Effector memory CD8-positive, alpha-beta T cell (primary cell): Measurements from ENCODE around the gene SEC14L1.

Source experiments
- ATAC-seq: fragments of 150-1000 bp; cut with Tn5 transposase; replicated peaks from 2 replicates; pipeline ENCODE4 v1.10.0; 2021; ENCODE audit warnings: mild to moderate bottlenecking, moderate library complexity
- DNase-seq, 3 experiments: peaks; one replicate each; pipeline ENCODE4 v3.0.0; 2021
- H3K27ac Mint-ChIP-seq, 2 donors: one replicate each; pipeline ENCODE4 v1.8.0; 2022; ENCODE audit warnings: mild to moderate bottlenecking in 2 of 2, mixed read lengths in 2 of 2, moderate library complexity in 2 of 2
- H3K27me3 Mint-ChIP-seq, 2 donors: one replicate each; pipeline ENCODE4 v1.8.0; 2022; ENCODE audit warnings: mixed read lengths in 2 of 2
- H3K36me3 Mint-ChIP-seq: one replicate; pipeline ENCODE4 v1.8.0; 2022; ENCODE audit warnings: mild to moderate bottlenecking, moderate library complexity, mixed read lengths; ENCODE audit not compliant: insufficient read depth
- H3K4me1 Mint-ChIP-seq, 2 donors: one replicate each; pipeline ENCODE4 v1.8.0; 2022; ENCODE audit warnings: low read depth in 2 of 2, mixed read lengths in 2 of 2
- H3K4me3 Mint-ChIP-seq, 2 donors: one replicate each; pipeline ENCODE4 v1.8.0; 2022; ENCODE audit warnings: mild to moderate bottlenecking in 2 of 2, mixed read lengths in 2 of 2, moderate library complexity in 2 of 2
- H3K9me3 Mint-ChIP-seq, 2 donors: one replicate each; pipeline ENCODE4 v1.8.0; 2022; ENCODE audit warnings: mixed read lengths in 2 of 2

SEC14L1 gene

GRCh38 chr17:77185137-77185536 is 44.4 kb downstream of the SEC14L1 start:
- no peak overlapping the region for H3K4me3 Mint-ChIP-seq
- H3K27ac Mint-ChIP-seq, result no peak overlapping the region
- DNase-seq, result no peak
- H3K27me3 Mint-ChIP-seq, result no peaks in the 10 kb centered on the region
- H3K9me3 Mint-ChIP-seq, result no peaks in the 10 kb centered on the region
- H3K4me1 Mint-ChIP-seq, result peaks cover 21 to 38% of the 10 kb centered on the region in 2 donors
- H3K36me3 Mint-ChIP-seq, result peaks cover 3% of the 10 kb centered on the region
- ATAC-seq, result no peak

- H3K4me3 Mint-ChIP-seq, result no peak overlapping the region
- H3K27me3 Mint-ChIP-seq, result no peaks in the 10 kb centered on the region
- ATAC-seq, result peak; percentile 69
- no peak overlapping the region for H3K27ac Mint-ChIP-seq
- H3K9me3 Mint-ChIP-seq, result no peaks in the 10 kb centered on the region
- peaks cover 7% of the 10 kb centered on the region for H3K36me3 Mint-ChIP-seq
- DNase-seq, result peak in 1 of 3 experiments; percentile 4
- peaks cover 22 to 35% of the 10 kb centered on the region in 2 donors for H3K4me1 Mint-ChIP-seq
These were observed 45.4 kb downstream of the SEC14L1 start for GRCh38 chr17:77186141-77186604.

GRCh38 chr17:77188084-77189066 is 47.6 kb downstream of the SEC14L1 start:
- Mint-ChIP-seq H3K4me3 (peak overlapping the region in 1 of 2 donors; percentile 61), H3K27ac (peak overlapping the region; percentile 35 to 47), H3K27me3 (no peaks in the 10 kb centered on the region), H3K9me3 (no peaks in the 10 kb centered on the region), H3K36me3 (peaks cover 28% of the 10 kb centered on the region), H3K4me1 (peaks cover 14 to 19% of the 10 kb centered on the region in 2 donors)
- peak; percentile 48 for ATAC-seq
- no peak for DNase-seq

- no peak for DNase-seq
- peak overlapping the region in 1 of 2 donors; percentile 61 for H3K4me3 Mint-ChIP-seq
- H3K9me3 Mint-ChIP-seq, result no peaks in the 10 kb centered on the region
These were observed 48.4 kb downstream of the SEC14L1 start for GRCh38 chr17:77189148-77189547.

DNA sequence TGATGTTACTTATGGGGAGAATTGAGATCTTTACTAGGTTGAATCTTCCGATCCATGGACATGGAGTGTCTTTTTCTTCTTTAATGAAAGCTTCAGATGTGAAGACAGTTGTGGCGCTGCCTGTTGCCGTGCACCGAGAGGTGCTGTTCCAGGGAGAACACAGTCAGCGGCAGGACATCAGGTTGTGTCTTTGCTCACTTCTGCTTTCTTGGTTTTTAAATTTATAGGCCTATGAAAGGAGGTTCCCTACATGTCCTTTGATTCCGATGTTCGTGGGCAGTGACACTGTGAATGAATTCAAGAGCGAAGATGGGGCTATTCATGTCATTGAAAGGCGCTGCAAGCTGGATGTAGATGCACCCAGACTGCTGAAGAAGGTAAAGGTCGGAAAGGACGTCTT is 49.8 kb downstream of the SEC14L1 start:
- Mint-ChIP-seq H3K4me1 (peaks cover 14 to 19% of the 10 kb centered on the region in 2 donors), H3K27ac (peak overlapping the region; percentile 39 to 91), H3K27me3 (no peaks in the 10 kb centered on the region), H3K4me3 (no peak overlapping the region), H3K9me3 (no peaks in the 10 kb centered on the region), H3K36me3 (peaks cover 50% of the 10 kb centered on the region)
- ATAC-seq (no peak), DNase-seq (no peak)

More at GRCh38 chr17:77189148-77189547, 48.4 kb downstream of the SEC14L1 start:
- peak; percentile 54 for ATAC-seq
- peaks cover 14 to 19% of the 10 kb centered on the region in 2 donors for H3K4me1 Mint-ChIP-seq
- H3K27me3 Mint-ChIP-seq, result no peaks in the 10 kb centered on the region
- H3K27ac Mint-ChIP-seq, result peak overlapping the region in 1 of 2 donors; percentile 35
- peaks cover 36% of the 10 kb centered on the region for H3K36me3 Mint-ChIP-seq

DNA sequence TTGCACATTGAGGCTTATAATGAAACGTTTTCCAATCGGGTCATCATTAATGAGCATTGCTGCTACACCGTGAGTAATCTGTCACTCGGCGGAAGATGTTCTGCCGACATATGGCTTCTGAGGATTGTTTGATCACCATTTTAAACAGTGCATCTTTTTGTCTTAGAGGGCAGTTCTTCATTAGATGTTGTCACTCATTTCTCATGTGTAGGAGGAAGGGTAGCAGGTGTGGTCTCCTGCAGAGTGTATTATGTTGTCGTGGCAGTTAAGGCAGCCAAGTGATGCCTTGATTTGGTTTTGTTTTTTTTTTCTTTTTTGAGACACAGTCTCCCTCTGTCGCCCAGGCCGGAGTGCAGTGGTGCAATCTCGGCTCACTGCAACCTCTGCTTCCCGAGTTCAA is 50.5 kb downstream of the SEC14L1 start:
- H3K9me3 Mint-ChIP-seq, result no peaks in the 10 kb centered on the region

DNA sequence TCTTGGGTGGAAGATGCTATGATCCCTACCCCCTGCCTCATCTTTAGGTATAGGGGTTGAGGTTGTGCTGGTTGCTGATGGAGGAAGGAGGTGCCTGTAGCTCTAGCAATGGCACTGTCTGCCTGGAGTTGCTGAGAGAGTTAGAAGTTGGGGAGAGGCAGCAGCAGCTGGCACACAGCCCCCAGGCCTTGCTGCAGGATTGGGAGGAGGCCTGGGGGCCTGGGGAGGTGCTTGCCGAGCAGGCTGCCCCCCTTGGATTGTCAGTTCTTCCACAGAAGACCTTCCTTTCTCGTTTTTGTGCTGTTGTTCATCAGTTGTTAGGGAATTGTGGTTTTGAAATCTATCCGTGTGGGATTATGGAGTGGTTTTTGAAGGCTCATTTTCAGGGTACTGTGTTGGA is 52.9 kb downstream of the SEC14L1 start:
- H3K27ac Mint-ChIP-seq, result peak overlapping the region in 1 of 2 donors; percentile 21
- no peak overlapping the region for H3K4me3 Mint-ChIP-seq
- no peak for DNase-seq
- peaks cover 7 to 12% of the 10 kb centered on the region in 2 donors for H3K4me1 Mint-ChIP-seq
- H3K9me3 Mint-ChIP-seq, result no peaks in the 10 kb centered on the region
- no peak for ATAC-seq
- H3K36me3 Mint-ChIP-seq, result peaks cover 77% of the 10 kb centered on the region
- H3K27me3 Mint-ChIP-seq, result no peaks in the 10 kb centered on the region

More for the DNA sequence above, 50.5 kb downstream of the SEC14L1 start:
- Mint-ChIP-seq H3K27me3 (no peaks in the 10 kb centered on the region), H3K4me3 (no peak overlapping the region), H3K36me3 (peaks cover 57% of the 10 kb centered on the region), H3K27ac (peak overlapping the region; percentile 39 to 91), H3K4me1 (peaks cover 14 to 19% of the 10 kb centered on the region in 2 donors)
- no peak for ATAC-seq
- no peak for DNase-seq

DNA sequence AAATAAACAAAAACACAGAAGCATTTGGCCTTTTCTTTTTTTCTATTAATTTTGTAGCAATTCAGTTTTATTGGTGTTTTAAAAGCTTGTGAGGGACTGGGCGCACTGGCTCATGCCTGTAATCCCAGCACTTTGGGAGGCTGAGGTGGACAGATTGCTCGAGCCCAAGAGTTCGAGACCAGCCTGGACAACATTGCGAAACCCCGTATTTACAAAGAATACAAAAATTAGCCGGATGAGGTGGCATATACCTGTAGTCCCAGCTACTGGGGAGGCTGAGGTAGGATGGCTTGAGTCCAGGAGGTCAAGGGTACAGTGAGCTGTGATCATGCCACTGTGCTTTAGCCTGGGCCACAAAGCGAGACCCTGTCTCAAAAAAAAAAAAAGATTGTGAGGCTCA is 53.4 kb downstream of the SEC14L1 start:
- H3K4me3 Mint-ChIP-seq, result no peak overlapping the region
- peaks cover 81% of the 10 kb centered on the region for H3K36me3 Mint-ChIP-seq
- DNase-seq, result no peak
- no peak overlapping the region for H3K27ac Mint-ChIP-seq
- peaks cover 6 to 7% of the 10 kb centered on the region in 2 donors for H3K4me1 Mint-ChIP-seq
- H3K9me3 Mint-ChIP-seq, result no peaks in the 10 kb centered on the region
- no peak for ATAC-seq
- no peaks in the 10 kb centered on the region for H3K27me3 Mint-ChIP-seq

GRCh38 chr17:77196251-77196650 is 55.5 kb downstream of the SEC14L1 start:
- Mint-ChIP-seq H3K36me3 (peaks cover 91% of the 10 kb centered on the region), H3K9me3 (no peaks in the 10 kb centered on the region)
- ATAC-seq, result no peak

DNA sequence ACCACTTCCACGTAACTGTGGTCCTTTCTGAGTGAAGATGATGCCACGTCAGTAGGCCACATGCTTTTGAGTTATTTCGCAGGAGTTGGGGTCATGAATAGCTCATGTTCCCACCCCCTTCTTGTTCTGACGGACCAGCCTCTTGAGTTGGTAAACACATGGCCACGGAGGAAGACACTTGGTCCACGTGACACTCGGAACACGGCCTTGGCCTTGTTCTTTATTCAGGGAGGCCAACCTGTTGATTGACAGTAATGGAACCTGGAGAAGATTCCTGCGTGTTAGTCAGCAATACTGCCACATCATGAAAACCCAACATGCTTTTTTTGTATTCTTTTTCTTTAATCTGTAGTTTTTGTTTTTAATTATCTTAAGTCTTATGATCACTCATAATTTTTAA is 56.3 kb downstream of the SEC14L1 start:
- Mint-ChIP-seq H3K4me1 (peaks cover 0 to 3% of the 10 kb centered on the region in 2 donors), H3K9me3 (no peaks in the 10 kb centered on the region), H3K27ac (peak overlapping the region in 1 of 2 donors; percentile 20), H3K27me3 (no peaks in the 10 kb centered on the region), H3K36me3 (peaks cover 92% of the 10 kb centered on the region), H3K4me3 (no peak overlapping the region)
- ATAC-seq (no peak), DNase-seq (no peak)

More at GRCh38 chr17:77196251-77196650, 55.5 kb downstream of the SEC14L1 start:
- H3K4me3 Mint-ChIP-seq, result no peak overlapping the region
- DNase-seq, result no peak
- no peaks in the 10 kb centered on the region for H3K27me3 Mint-ChIP-seq
- no peak overlapping the region for H3K27ac Mint-ChIP-seq
- H3K4me1 Mint-ChIP-seq, result peaks cover 1 to 3% of the 10 kb centered on the region in 2 donors

DNA sequence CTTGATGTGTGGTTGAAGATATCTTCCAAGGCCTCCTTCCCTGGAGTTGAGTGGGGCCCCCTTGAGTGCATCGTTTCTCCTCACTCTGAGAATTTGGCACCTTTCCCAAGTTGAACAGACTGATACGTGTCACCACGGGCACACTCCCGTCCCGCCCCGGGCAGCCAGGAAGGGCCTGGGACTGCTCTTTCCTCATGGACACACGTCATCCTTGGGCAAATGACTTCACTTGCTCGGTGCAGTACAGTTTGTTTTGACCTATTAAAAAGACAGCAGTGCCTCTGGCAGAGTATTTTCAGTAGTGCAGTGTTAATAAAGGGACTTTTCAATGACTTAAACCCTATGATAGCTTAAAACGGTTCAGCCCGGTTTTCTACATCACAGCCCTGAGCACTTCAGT is 59.9 kb downstream of the SEC14L1 start:
- H3K4me3 Mint-ChIP-seq, result no peak overlapping the region
- DNase-seq (no peak), ATAC-seq (no peak)
- H3K9me3 Mint-ChIP-seq, result no peaks in the 10 kb centered on the region
- no peaks in the 10 kb centered on the region for H3K27me3 Mint-ChIP-seq
- H3K4me1 Mint-ChIP-seq, result no peaks in the 10 kb centered on the region
- H3K36me3 Mint-ChIP-seq, result peaks cover 81% of the 10 kb centered on the region
- H3K27ac Mint-ChIP-seq, result no peak overlapping the region

DNA sequence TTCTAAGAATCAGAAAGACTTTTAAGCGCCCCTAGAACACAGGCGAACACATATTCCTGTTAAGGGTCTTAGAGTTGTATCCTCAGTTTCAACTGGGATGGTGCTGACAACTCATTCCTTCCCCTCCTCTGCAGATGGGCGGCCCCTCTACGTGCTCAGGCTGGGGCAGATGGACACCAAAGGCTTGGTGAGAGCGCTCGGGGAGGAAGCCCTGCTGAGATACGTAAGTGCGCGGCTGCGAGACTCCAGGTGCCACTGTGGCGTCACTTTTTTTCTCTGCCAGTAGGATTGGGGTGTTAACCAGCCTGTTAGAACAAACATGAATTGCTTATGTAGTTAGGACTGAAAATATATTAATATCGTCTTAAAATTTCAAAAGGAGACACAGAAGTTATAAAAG is 62.7 kb downstream of the SEC14L1 start:
- Mint-ChIP-seq H3K4me1 (no peaks in the 10 kb centered on the region), H3K27ac (no peak overlapping the region), H3K9me3 (no peaks in the 10 kb centered on the region), H3K27me3 (no peaks in the 10 kb centered on the region), H3K36me3 (peaks cover 74% of the 10 kb centered on the region), H3K4me3 (no peak overlapping the region)
- no peak for DNase-seq
- ATAC-seq, result no peak

GRCh38 chr17:77203846-77204245 is 63.1 kb downstream of the SEC14L1 start:
- DNase-seq (no peak), ATAC-seq (no peak)
- Mint-ChIP-seq H3K4me1 (no peaks in the 10 kb centered on the region), H3K4me3 (no peak overlapping the region), H3K36me3 (peaks cover 71% of the 10 kb centered on the region), H3K27ac (no peak overlapping the region), H3K9me3 (no peaks in the 10 kb centered on the region), H3K27me3 (no peaks in the 10 kb centered on the region)

DNA sequence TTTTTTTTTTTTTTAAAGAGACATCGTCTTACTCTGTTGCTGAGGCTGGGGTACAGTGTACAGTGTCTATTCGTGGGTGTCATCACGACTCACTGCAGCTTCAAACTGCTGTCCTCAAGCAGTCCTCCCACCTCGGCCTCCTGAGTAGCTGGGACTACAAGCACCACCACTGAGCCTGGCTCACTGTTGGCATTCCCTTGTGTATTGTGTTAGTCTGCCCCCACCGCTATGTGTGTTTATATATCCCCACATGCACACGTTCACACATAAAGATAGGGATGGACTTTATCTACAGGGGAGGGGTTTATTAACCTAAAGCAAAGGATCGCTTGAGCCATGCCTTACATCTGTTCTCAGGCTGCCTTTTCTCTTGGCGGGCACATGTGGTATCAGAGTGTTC is 63.8 kb downstream of the SEC14L1 start:
- Mint-ChIP-seq H3K36me3 (peaks cover 71% of the 10 kb centered on the region), H3K27me3 (no peaks in the 10 kb centered on the region), H3K27ac (no peak overlapping the region), H3K4me3 (no peak overlapping the region), H3K4me1 (no peaks in the 10 kb centered on the region), H3K9me3 (no peaks in the 10 kb centered on the region)
- ATAC-seq (no peak), DNase-seq (no peak)
